ENCODE measurements around the gene GADD45A.

DNA sequence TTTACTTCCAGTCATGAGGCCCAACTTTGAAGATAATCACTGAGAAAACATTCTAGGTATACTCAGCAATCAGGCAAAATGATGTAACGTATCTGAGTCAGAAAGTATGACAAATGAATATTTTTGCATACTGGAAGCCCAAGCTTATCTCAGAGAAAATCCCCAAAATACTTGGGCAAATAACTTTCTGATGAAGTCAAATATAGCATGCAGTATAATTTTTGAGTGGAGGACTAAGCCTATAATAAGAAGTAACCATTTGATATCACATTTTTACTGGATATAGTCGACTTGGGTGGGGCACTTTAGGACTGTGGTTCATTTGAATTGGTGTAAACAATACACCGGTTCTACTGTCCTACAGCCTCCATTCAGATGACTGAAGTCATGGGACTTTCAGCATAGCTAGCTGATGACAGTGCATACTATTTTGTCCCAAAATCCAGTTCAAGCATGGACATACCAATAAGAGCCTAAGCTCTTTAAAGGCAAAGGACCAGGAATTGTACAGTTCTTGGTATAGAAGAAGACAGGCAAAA is 2.3 kb upstream of the GADD45A start:
- TF ChIP-seq, protein P1, sequence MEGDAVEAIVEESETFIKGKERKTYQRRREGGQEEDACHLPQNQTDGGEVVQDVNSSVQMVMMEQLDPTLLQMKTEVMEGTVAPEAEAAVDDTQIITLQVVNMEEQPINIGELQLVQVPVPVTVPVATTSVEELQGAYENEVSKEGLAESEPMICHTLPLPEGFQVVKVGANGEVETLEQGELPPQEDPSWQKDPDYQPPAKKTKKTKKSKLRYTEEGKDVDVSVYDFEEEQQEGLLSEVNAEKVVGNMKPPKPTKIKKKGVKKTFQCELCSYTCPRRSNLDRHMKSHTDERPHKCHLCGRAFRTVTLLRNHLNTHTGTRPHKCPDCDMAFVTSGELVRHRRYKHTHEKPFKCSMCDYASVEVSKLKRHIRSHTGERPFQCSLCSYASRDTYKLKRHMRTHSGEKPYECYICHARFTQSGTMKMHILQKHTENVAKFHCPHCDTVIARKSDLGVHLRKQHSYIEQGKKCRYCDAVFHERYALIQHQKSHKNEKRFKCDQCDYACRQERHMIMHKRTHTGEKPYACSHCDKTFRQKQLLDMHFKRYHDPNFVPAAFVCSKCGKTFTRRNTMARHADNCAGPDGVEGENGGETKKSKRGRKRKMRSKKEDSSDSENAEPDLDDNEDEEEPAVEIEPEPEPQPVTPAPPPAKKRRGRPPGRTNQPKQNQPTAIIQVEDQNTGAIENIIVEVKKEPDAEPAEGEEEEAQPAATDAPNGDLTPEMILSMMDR (optimal IDR thresholded peaks at IDR 0.05 in 1 of 3, IDR thresholded peaks at IDR 0.05 in 1 of 3, conservative IDR thresholded peaks at IDR 0.05 in 1 of 3; ENCODE audit: extremely low read depth in 1 of 3, insufficient read depth in 2 of 3, low read length in 3 of 3), result no peak
- no peak for TF ChIP-seq EZH2 (IDR thresholded peaks at IDR 0.05; ENCODE audit: low read length)

Measured in keratinocyte (primary cell).